ENCODE results near the gene ALG12. TPM values are rescaled to one million over a fixed set of nuclear protein-coding genes. Genes with fewer than 3 reads are reported as not detected.

ALG12 gene
- total RNA-seq, 4 donors from 2014 or later, result 5.9 to 13.9 (median 9.2) TPM

DNA sequence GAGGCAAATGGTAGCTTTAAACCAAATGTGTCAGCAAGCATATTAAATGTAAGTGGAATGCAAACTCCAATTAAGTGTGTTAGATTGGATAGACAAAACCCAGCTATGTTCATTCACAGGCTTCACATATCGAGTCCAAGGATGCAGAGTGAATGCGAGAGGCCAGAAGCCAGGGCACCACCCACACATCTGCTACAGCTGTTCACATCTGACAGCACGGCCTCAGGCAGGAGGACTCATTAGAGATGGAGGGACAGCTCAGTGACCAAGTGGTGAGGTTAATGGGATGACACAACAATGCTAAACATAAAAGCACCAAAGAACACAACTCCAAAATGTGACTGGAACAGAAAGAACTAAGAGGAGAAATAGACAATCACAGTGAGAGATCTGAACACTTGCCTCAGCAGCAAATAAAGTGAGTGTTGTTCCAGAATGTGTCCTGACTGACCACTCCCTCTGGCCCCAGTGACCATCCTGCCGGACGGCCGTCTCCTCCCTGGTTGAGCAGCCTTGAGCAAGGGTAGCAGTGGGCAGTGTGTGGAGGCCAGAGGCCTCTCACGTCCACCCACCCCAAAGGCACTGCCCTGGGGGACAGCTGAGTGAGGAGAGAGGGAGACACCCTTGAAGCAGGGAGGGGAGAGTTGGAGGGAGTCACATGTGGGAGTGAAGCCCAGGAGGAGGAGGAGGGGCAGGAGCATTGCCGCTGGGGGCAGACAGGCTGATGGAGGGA, 23.8 kb downstream of the ALG12 start:
- TF ChIP-seq, protein P1, sequence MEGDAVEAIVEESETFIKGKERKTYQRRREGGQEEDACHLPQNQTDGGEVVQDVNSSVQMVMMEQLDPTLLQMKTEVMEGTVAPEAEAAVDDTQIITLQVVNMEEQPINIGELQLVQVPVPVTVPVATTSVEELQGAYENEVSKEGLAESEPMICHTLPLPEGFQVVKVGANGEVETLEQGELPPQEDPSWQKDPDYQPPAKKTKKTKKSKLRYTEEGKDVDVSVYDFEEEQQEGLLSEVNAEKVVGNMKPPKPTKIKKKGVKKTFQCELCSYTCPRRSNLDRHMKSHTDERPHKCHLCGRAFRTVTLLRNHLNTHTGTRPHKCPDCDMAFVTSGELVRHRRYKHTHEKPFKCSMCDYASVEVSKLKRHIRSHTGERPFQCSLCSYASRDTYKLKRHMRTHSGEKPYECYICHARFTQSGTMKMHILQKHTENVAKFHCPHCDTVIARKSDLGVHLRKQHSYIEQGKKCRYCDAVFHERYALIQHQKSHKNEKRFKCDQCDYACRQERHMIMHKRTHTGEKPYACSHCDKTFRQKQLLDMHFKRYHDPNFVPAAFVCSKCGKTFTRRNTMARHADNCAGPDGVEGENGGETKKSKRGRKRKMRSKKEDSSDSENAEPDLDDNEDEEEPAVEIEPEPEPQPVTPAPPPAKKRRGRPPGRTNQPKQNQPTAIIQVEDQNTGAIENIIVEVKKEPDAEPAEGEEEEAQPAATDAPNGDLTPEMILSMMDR (IDR thresholded peaks at IDR 0.05; ENCODE audit: low read depth), result no peak

DNA sequence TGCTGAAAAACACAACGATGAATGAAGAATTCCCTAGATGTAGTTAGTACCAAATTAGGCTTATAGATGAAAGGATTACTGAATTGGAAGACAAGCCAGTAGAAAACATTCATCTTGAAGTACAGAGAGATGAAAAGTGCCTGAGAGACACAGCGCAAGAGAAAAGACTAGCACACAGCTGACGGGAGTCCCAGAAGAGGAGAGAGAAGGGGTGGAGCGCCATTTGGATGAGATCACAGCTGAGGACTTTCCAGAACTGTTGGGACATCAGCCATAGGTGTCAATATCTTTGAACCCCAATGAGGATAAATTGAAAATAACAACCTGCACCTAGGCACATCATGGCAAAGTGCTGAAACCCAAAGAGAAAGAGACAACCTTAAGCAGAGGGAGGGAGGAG, 25.2 kb downstream of the ALG12 start:
- TF ChIP-seq, protein P1 (IDR thresholded peaks at IDR 0.05; ENCODE audit: low read depth), result no peak

DNA sequence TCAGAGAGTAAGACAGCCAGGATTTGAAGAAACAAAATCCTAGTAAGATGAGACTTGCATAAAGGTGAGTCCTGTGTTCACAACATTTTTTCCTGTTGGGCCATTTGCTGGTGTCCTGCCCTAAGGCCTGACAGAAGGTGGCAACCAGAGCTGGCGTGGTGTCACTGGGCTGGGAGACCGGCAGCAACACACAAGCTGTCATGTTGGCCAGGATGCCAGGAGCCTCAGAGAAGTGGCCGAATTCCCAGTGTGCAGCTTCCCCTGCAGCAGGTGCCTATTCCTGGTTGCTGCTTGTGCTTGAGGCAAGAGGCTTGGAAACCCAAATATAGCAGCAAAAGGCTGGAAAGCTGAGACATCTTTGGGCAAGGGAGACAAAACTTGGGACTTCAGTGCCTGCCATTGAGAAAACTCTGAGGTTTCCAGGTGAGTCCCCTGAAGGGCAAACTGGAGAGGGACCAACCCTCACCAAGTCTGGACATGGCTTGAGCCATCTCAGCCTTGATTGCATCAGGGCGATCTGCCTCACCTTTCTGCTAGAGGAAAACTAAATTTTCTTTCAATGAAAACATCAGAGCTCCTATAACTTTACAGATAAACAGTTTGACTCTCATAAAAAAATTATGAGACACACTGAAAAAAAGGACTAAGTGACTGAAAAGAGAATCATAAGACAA, 25.9 kb downstream of the ALG12 start:
- TF ChIP-seq, protein P1 (IDR thresholded peaks at IDR 0.05; ENCODE audit: low read depth), result no peak

DNA sequence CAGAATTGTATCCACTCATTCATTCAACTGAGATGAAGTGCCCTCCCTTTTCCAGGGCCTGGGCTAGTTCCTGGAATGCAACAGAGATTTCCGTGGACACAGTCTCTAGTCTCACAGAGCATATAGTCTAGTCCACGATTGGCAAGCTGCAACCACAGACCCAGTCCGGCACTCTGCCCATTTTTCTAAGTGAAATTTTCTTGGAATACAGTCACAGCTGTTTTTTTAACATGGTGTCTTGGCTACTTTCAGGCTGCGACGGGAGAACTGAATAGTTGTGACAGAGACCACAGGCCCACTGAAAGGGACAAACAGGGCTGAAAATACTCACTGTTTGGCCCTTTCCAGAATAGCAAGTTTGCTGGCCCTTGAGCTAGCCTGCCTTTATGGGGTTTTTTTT, 29.2 kb downstream of the ALG12 start:
- TF ChIP-seq, protein P1 (IDR thresholded peaks at IDR 0.05; ENCODE audit: low read depth), result no peak

DNA sequence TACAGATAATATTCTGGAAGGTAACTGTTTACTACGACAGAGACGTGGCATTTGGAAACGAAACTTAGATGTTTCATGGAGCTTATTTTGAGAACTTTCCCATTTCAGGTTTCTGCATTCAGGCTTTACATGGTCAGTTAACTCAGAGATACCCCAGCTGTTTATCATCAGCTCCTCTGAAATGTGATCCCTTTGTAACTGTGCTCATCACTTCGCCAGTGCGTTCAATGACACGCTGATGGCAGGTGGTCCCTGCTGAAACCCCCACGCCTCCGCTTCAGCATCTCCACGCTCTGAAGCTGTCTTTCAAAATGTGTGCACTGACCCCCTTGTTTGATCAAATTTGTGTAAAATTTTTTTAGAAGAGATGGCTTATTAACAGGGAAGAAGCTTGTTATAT, 30.5 kb downstream of the ALG12 start:
- TF ChIP-seq, protein P1 (IDR thresholded peaks at IDR 0.05; ENCODE audit: low read depth), result no peak

DNA sequence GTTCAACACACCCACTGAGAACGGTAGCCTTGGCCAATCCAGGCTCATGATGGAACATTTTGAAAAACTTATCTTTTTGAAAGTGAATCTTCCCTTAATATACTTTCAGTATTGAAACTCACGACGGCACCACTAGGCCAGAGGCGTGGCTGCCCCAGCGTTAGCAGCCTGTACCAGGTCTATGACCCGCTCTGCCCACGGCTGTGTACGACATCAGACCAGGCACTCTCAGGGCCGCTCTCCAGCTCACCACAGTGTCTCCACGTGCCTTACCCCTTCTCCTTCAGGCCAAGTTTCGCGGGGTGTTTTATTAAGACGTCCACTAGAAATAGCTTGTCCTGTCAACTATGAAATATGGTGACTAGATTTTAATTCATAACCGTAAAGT, 31.2 kb downstream of the ALG12 start:
- TF ChIP-seq, protein P1 (IDR thresholded peaks at IDR 0.05; ENCODE audit: low read depth), result no peak

DNA sequence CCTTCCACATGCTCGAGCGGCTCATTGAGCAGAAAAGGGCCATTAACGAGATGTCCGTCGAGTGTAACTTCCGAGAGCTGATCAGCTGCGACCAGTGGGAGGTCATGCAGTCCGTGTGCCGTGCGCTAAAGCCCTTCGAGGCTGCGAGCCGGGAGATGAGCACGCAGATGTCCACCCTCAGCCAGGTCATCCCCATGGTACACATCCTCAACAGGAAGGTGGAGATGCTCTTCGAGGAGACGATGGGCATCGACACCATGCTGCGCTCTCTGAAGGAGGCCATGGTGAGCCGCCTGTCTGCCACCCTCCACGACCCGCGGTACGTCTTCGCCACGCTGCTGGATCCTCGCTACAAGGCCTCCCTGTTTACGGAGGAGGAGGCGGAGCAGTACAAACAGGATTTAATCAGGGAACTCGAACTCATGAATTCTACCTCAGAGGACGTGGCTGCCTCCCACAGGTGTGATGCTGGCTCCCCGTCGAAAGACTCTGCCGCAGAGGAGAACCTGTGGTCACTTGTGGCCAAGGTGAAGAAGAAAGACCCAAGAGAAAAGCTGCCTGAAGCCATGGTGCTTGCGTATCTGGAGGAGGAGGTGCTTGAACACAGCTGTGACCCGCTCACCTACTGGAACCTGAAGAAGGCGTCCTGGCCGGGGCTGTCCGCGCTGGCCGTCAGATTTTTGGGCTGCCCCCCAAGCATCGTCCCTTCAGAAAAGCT, 31.7 kb downstream of the ALG12 start:
- TF ChIP-seq, protein P1 (IDR thresholded peaks at IDR 0.05; ENCODE audit: low read depth), result no peak
